GM12891 (cell line): ENCODE data around the gene OXTR.

Source experiments
- PAX5 ChIP-seq: IDR thresholded peaks from 2 replicates; pipeline ENCODE4 v1.6.1; 2011; ENCODE audit warnings: low read length, moderate library complexity, mild to moderate bottlenecking; ENCODE audit not compliant: insufficient read depth, severe bottlenecking
- POLR2A ChIP-seq: IDR thresholded peaks from 2 replicates; pipeline ENCODE4 v1.6.1; 2011; ENCODE audit warnings: low read depth, low read length, control low read depth
- SPI1 ChIP-seq: IDR thresholded peaks from 2 replicates; pipeline ENCODE4 v1.6.1; 2011; ENCODE audit warnings: low read depth, low read length, control low read depth
- TAF1 ChIP-seq: IDR thresholded peaks from 2 replicates; pipeline ENCODE4 v1.6.1; 2011; ENCODE audit warnings: low read depth, low read length, control low read depth

DNA sequence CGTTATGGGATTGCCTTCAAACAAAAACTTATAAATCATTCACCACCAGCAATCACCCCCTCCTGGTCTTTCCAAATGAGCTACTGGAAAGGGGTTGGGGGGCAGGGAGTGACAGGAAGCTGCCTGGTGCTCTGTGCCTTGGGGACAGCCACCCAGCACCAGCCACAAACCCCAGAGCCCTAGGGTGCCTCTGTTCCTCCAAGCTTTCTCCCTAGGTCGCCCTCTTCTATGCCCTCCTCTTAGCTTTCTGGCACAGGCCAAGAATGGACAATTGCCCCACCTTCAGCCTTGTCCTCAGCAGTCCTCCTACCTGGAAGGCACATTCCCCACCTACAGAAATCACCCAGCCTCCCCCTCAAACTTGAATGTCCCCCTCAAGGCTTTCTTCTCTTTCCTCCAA is 3.3 kb downstream of the OXTR start:
- TF ChIP-seq POLR2A (no peak), TAF1 (no peak), PAX5 (no peak), SPI1 (no peak)
